ENCODE measurements around the gene LYRM2. TPM values are rescaled to one million over a fixed set of nuclear protein-coding genes. Genes with fewer than 3 reads are reported as not detected.

The LYRM2 gene
- total RNA-seq, 4 donors from 2014 or later = 8.1 to 19.5 (median 14.4) TPM

DNA sequence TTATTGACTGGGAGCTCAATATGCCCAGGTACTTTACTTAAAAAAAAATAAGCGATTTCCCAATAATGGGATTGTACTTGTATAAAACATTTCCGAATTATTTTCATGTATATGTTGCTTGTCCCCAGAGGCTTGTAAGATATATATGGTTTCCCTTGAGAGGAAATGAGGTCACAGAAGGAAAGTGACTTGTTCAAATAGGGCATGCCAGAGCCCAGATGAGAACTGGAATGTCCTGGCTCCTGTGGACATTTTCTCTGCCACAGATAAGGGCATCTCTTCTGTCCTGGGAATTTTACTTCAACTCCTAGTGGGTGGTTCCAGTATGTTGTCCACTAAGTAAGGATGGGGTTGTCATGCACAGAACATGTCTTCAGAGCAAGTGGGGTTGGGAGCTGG lies 63.0 kb downstream of the LYRM2 start:
- Histone ChIP-seq H3K36me3 (no peaks in the 10 kb centered on the region), H3K27me3 (no peaks in the 10 kb centered on the region), H3K4me3 (no peak overlapping the region), H3K27ac (no peak overlapping the region), H3K9me3 (no peaks in the 10 kb centered on the region), H3K4me1 (no peaks in the 10 kb centered on the region)
- WGBS = 60% methylated on average over 2 of the region's 2 CpGs
- TF ChIP-seq POLR2A (IDR thresholded peaks at IDR 0.05) (no peak), POLR2AphosphoS5 (IDR thresholded peaks at IDR 0.05) (no peak), EP300 (IDR thresholded peaks at IDR 0.05) (no peak)
- TF ChIP-seq, protein P1, sequence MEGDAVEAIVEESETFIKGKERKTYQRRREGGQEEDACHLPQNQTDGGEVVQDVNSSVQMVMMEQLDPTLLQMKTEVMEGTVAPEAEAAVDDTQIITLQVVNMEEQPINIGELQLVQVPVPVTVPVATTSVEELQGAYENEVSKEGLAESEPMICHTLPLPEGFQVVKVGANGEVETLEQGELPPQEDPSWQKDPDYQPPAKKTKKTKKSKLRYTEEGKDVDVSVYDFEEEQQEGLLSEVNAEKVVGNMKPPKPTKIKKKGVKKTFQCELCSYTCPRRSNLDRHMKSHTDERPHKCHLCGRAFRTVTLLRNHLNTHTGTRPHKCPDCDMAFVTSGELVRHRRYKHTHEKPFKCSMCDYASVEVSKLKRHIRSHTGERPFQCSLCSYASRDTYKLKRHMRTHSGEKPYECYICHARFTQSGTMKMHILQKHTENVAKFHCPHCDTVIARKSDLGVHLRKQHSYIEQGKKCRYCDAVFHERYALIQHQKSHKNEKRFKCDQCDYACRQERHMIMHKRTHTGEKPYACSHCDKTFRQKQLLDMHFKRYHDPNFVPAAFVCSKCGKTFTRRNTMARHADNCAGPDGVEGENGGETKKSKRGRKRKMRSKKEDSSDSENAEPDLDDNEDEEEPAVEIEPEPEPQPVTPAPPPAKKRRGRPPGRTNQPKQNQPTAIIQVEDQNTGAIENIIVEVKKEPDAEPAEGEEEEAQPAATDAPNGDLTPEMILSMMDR (IDR thresholded peaks at IDR 0.05) = no peak
- DNase-seq (ENCODE audit: low spot score in 2 of 2) = no peak

DNA sequence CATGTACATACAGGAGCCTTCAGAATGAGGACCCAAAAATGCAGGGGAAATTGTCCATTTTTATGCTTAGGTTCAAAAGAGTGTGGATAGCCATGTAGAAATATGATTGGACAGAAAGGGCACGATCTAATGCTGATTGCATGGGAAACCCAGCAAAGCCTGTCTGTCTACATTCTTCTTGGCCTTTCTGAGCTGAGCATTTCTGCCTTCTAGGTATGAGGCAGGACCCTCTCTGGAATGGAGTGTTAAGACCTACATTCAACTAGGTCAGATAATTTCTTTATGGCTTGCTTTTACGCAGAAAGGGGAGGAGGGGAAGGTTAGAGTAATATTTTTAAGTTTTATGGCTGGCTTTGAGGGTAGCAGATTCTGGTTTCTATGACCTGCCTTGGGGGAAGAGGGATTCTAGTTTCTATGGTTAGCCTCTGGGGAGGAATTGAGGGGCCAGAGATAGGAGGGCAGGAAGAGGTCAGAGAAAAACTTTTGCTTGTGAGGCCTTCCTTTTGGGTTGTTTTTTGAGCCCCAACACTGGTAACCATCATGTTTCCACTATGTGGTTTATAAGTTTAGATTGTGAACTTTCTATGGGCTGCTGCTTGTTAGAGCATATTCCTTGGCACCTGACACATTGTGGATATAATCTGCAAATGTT lies 63.5 kb downstream of the LYRM2 start:
- no peaks in the 10 kb centered on the region for H3K4me1 ChIP-seq
- no peak overlapping the region for H3K4me3 ChIP-seq
- no peaks in the 10 kb centered on the region for H3K27me3 ChIP-seq
- H3K9me3 ChIP-seq = no peaks in the 10 kb centered on the region
- H3K27ac ChIP-seq = no peak overlapping the region
- WGBS = 60% methylated on average over 2 of the region's 2 CpGs
- DNase-seq (ENCODE audit: low spot score in 2 of 2) = no peak
- TF ChIP-seq, protein P1 (IDR thresholded peaks at IDR 0.05) = no peak
- no peak for TF ChIP-seq POLR2AphosphoS5 (IDR thresholded peaks at IDR 0.05)
- TF ChIP-seq EP300 (IDR thresholded peaks at IDR 0.05) = no peak
- no peak for TF ChIP-seq POLR2A (IDR thresholded peaks at IDR 0.05)
- H3K36me3 ChIP-seq = no peaks in the 10 kb centered on the region

DNA sequence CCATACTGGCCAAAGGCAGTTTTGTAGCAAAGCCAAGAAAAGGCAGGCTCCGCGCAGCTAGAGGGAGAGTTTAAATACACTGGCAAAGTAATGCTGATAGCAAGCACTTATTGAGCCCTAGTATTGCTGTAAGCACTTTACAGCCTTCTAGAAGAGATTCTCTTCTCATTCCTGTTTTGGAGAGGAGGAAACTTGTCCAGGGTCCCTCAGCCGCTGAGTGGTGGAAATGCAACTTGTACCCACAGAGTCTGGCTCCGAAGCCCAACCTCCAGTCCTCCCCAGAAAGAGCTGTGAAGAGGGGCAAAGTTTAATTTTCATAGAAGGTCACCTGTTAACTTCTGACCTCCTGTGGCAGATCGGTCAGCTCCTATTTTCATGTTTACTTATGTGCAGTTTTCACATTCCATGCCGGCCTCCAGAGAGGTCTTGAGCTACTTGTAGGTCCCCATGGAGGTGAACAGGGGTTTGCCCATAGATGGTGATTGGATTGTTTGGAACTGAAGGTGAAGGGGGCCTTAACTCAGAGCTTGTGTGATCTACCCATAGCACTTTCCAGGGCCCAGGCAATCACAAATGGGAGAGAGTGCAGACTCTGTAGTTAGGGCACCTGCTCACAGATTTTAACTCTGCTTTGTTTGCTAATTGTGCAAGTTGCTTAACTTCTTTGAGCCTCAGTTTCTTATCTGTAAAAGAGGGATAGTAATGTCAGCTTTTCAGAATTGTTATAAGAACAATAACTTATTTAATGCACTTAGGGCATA lies 70.7 kb downstream of the LYRM2 start:
- no peak for DNase-seq (ENCODE audit: low spot score in 2 of 2)
- Histone ChIP-seq H3K4me1 (no peaks in the 10 kb centered on the region), H3K27ac (no peak overlapping the region), H3K36me3 (no peaks in the 10 kb centered on the region), H3K4me3 (no peak overlapping the region), H3K9me3 (no peaks in the 10 kb centered on the region), H3K27me3 (no peaks in the 10 kb centered on the region)
- WGBS = 93% methylated on average over 6 of the region's 6 CpGs
- TF ChIP-seq POLR2A (IDR thresholded peaks at IDR 0.05) = no peak

DNA sequence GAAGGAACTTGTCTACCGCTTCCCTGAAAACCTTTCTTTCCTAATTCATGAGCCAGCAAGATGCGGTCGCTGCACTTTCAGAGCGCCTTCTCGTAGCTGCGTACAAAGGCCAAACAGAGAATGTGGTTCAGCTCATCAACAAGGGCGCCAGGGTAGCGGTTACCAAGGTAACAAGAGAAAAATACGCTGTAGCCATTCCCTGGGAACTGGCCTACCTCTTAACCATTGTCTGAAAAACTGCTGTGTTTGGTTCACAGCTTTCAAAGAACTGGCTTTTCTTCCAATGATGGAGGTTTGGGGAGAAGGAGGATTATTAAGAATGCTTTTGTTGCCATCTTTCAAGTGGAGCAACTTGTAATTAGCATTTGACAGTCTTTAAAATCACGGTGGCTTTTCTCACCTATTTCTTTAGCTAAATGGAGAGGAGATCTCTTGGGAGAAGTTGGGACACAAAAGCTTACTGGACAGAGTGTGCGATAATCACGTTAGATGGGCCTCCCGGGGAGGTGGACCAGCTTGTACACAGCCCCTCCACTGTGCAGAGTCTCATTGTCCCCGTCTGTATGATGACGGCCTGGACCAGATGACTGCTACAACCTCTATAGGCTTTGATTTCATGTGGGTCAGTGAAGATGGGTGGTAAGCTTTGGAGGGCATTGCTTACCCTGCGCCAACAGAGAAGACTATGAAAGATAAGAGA lies 71.5 kb downstream of the LYRM2 start:
- WGBS = 94% methylated on average over 16 of the region's 16 CpGs
- no peaks in the 10 kb centered on the region for H3K4me1 ChIP-seq
- no peak overlapping the region for H3K27ac ChIP-seq
- DNase-seq (ENCODE audit: low spot score in 2 of 2) = no peak
- TF ChIP-seq POLR2AphosphoS5 (IDR thresholded peaks at IDR 0.05) (no peak), POLR2A (IDR thresholded peaks at IDR 0.05) (no peak), EP300 (IDR thresholded peaks at IDR 0.05) (no peak)
- TF ChIP-seq, protein P1 (IDR thresholded peaks at IDR 0.05) = no peak
- no peaks in the 10 kb centered on the region for H3K9me3 ChIP-seq
- no peaks in the 10 kb centered on the region for H3K27me3 ChIP-seq
- no peaks in the 10 kb centered on the region for H3K36me3 ChIP-seq
- no peak overlapping the region for H3K4me3 ChIP-seq

DNA sequence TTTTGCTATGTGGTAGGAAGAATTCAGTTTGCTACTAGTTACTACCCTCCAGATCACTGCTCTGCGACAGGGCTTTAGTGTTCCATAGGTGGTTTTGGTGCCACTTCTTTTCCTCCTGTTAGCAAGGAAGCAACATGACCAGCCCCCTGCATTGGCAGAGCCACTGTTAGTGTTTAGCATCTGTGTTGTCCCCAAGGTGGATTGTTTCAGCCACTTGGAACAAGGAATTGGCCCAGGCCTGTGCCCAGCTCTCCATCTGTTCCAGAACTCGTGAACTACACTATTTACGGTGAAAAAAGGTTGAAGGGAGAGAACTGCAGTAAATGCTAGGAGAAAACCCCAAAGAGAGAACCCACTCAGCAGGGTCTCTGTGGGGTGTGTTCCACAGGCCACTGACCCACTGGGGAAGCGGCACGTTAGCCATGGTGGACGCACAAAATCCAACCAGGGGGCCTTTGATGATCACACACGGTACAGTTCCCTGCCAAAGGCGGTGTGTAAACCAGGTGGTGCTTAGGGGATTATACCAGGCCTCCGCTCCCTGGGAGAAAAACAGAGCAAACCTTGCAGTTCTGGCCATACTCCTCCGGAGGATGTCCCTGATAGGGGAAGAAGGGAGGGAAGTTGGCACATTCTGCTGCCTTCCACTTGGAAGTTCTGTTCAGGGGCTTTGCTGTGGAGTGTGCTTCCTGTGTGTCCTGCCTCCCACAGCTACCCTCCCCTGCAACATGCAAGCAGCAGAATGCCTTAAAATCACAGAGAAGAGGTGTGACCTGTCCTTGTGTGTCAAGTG lies 72.3 kb downstream of the LYRM2 start:
- DNase-seq (ENCODE audit: low spot score in 2 of 2) = no peak
- Histone ChIP-seq H3K27ac (no peak overlapping the region), H3K27me3 (no peaks in the 10 kb centered on the region), H3K4me3 (no peak overlapping the region), H3K9me3 (no peaks in the 10 kb centered on the region), H3K4me1 (no peaks in the 10 kb centered on the region), H3K36me3 (no peaks in the 10 kb centered on the region)
- TF ChIP-seq POLR2AphosphoS5 (IDR thresholded peaks at IDR 0.05) (no peak), POLR2A (IDR thresholded peaks at IDR 0.05) (no peak), EP300 (IDR thresholded peaks at IDR 0.05) (no peak)
- TF ChIP-seq, protein P1 (IDR thresholded peaks at IDR 0.05) = no peak
- WGBS = 93% methylated on average over 9 of the region's 10 CpGs

Data from suprapubic skin (tissue), 4 donors.